Mucosa of descending colon (tissue), 3 donors: ENCODE measurements around the gene LRRC39. TPM values are rescaled to one million over a fixed set of nuclear protein-coding genes. Genes with fewer than 3 reads are reported as not detected.

Experiments used
- ATAC-seq: fragments of 200-7000 bp; cut with Tn5 transposase; one replicate; pipeline ENCODE4 v1.9.1; 2020; ENCODE audit warnings: mild to moderate bottlenecking, moderate library complexity
- DNase-seq, 3 donors: peaks; one replicate each; pipeline ENCODE4 v3.0.0-alpha.2; 2020
- H3K36me3 ChIP-seq: fragments of 200-600 bp; one replicate; pipeline ENCODE4 v1.8.0; 2021; ENCODE audit warnings: low read depth, mild to moderate bottlenecking
- H3K4me1 ChIP-seq: fragments of 200-600 bp; one replicate; pipeline ENCODE4 v1.8.0; 2021; ENCODE audit warnings: low read depth, mild to moderate bottlenecking
- H3K4me3 ChIP-seq: fragments of 200-600 bp; one replicate; pipeline ENCODE4 v1.8.0; 2021; ENCODE audit warnings: mild to moderate bottlenecking
- H3K9me3 ChIP-seq: fragments of 200-600 bp; one replicate; pipeline ENCODE4 v1.8.0; 2021; ENCODE audit warnings: mild to moderate bottlenecking
- CTCF ChIP-seq: fragments of 200-600 bp; IDR thresholded peaks from one replicate; pipeline ENCODE4 v1.8.0; 2022; ENCODE audit warnings: antibody characterized with exemption, mild to moderate bottlenecking
- intact Hi-C, 2 donors: fragments of 100-400 bp; cut with DNase I in 1 of 2; cut with micrococcal nuclease in 1 of 2; formaldehyde crosslinking; loops; one replicate each; pipeline versions ENCODE4 v1.11.0 to v1.11.1; 2022; cut with DNase I, micrococcal nuclease
- total RNA-seq, 3 donors: library from RNA; stranded (reverse); fragmentation: NEBNext Ultra II Directional in 2 of 3; extraction: Animal tissue kit (Norgen Biotek cat#: 25700) in 2 of 3; gene quantifications; one replicate each; pipeline versions ENCODE4 v1.2.1 to v1.2.4, GENCODE V29; 2021 to 2023
- donor health status: DM: no; HTN: no; CAD: no; lungs with moderate emphysema.
- donor health status: DM: no; HTN: no; CAD: no.
- donor health status: DM: no; HTN: yes; CAD: no.

LRRC39 gene
- total RNA-seq, 3 donors from 2014 or later, result 0.34 to 0.82 (median 0.49) TPM

GRCh38 chr1:100146958-100147357 lies 31.1 kb downstream of the LRRC39 start:
- no peak for DNase-seq
- Histone ChIP-seq H3K36me3 (peaks cover 12% of the 10 kb centered on the region), H3K4me3 (no peak overlapping the region), H3K9me3 (no peaks in the 10 kb centered on the region), H3K4me1 (no peaks in the 10 kb centered on the region)
- ATAC-seq, result no peak
- intact Hi-C loops, result no loop called here
- TF ChIP-seq CTCF, result no peak

- no peaks in the 10 kb centered on the region for H3K9me3 ChIP-seq
- peaks cover 17% of the 10 kb centered on the region for H3K36me3 ChIP-seq
- intact Hi-C loops, result no loop called here
- H3K4me1 ChIP-seq, result no peaks in the 10 kb centered on the region
- no peak overlapping the region for H3K4me3 ChIP-seq
- no peak for DNase-seq
- no peak for ATAC-seq
- TF ChIP-seq CTCF, result no peak
Observed at GRCh38 chr1:100145116-100145515, 32.9 kb downstream of the LRRC39 start.

- H3K36me3 ChIP-seq, result peaks cover 20% of the 10 kb centered on the region
- ATAC-seq (no peak), DNase-seq (no peak)
- no peak overlapping the region for H3K4me3 ChIP-seq
- TF ChIP-seq CTCF, result no peak
- no peaks in the 10 kb centered on the region for H3K4me1 ChIP-seq
- H3K9me3 ChIP-seq, result no peaks in the 10 kb centered on the region
- intact Hi-C loops, result no loop called here
Observed at GRCh38 chr1:100142343-100142742, 35.7 kb downstream of the LRRC39 start.

- intact Hi-C loops, result no loop called here
- DNase-seq (no peak), ATAC-seq (no peak)
- Histone ChIP-seq H3K36me3 (peaks cover 20% of the 10 kb centered on the region), H3K4me1 (no peaks in the 10 kb centered on the region), H3K9me3 (no peaks in the 10 kb centered on the region), H3K4me3 (no peak overlapping the region)
- no peak for TF ChIP-seq CTCF
Observed at GRCh38 chr1:100141192-100141591, 36.9 kb downstream of the LRRC39 start.

GRCh38 chr1:100137602-100138001 lies 40.5 kb downstream of the LRRC39 start:
- TF ChIP-seq CTCF, result no peak
- peaks cover 8% of the 10 kb centered on the region for H3K36me3 ChIP-seq
- no peaks in the 10 kb centered on the region for H3K9me3 ChIP-seq
- DNase-seq (no peak), ATAC-seq (no peak)
- intact Hi-C loops, result no loop called here
- H3K4me3 ChIP-seq, result no peak overlapping the region
- peaks cover 11% of the 10 kb centered on the region for H3K4me1 ChIP-seq

GRCh38 chr1:100134872-100135271 lies 43.2 kb downstream of the LRRC39 start:
- peaks cover 19% of the 10 kb centered on the region for H3K4me1 ChIP-seq
- H3K36me3 ChIP-seq, result peaks cover 4% of the 10 kb centered on the region
- no peak for TF ChIP-seq CTCF
- DNase-seq (no peak), ATAC-seq (no peak)
- no peaks in the 10 kb centered on the region for H3K9me3 ChIP-seq
- intact Hi-C loops, result no loop called here
- H3K4me3 ChIP-seq, result no peak overlapping the region
